CD4-positive, alpha-beta T cell treated with Interleukin-17A for 1 hour (primary cell): ENCODE results near the gene PRPSAP2.
A peak's percentile ranks its signal among the peaks of the same experiment; 100 is the strongest.
"Not testable (repeated sequence)": the region's sequence is repeated elsewhere in the genome, so short reads cannot be mapped to it uniquely, and the experiment has no call there.

Experiments used
- DNase-seq: peaks from one replicate; pipeline ENCODE4 v3.0.0-alpha.2; 2020

The PRPSAP2 gene

DNA sequence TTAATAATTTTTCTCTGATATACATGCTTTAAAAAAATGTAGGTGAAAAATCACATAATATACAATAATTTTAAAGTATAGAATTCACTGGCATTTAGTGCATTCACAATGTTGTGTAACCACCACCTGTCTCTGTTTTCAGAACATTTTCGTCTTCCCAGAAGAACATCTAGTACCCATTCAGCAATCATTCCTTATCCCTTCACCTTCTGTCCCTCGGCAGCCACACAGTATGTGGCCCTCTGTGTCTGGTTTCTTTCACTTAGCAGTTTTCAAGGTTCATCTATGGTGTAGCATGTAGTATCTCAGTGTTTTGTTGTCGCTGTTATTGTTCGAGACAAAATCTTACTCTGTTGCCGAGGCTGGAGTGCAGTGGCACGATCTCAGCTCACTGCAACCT lies 33.6 kb downstream of the PRPSAP2 start:
- no peak for DNase-seq

DNA sequence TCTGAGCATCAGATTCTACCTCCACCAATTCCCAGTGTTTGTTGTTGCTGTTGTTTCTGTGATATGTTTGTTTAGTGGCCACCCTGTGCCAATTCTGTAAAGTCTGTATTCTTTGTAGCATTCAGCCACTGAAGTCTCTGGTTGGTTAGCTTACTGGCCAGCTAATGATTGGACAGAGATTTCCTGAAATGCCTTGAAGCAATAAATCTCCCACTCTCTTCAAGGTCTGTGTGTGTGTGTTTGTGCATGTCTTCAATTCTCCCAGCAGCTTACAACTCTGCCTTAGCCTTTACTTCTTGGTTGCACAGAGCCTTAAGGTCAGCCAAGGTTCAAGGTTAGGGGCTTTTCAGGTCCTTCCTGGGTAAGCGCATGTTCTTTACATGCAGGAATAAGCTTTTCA lies 38.2 kb downstream of the PRPSAP2 start:
- no peak for DNase-seq

DNA sequence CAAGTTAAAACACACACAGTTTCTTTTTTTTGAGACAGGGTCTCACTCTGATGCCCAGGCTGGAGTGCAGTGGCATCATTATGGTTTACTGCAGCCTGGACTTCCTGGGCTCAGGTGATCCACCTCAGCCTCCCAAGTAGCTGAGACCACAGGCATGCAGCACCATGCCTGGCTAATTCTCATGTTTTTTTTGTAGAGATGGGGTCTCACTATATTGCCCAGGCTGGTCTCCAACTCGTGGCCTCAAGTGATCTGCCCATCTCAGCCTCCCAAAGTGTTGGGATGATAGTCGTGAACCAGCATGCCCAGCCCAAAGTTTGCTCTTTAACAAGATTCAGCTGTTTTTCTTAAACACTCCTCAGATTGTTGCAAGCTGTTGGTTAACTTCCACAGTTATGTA lies 39.0 kb downstream of the PRPSAP2 start:
- DNase-seq = no peak

DNA sequence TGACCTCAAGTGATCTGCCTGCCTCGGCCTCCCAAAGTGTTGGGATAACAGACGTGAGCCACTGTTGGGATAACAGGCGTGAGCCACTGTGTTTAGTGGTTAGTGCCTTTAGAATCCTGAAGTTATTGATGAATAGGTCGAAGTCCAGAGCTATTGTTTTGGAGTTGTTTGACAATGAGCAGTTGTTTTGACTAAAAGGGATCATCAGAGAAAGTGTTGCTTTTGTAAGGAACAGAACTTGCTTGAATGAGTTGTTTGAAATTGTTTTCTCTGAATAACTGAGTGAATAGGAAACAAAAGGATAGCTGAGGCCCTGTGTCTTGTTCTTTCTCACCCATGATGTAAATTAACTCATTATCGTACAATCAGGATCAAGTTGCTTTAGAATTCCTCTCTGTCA lies 46.6 kb downstream of the PRPSAP2 start:
- no peak for DNase-seq

DNA sequence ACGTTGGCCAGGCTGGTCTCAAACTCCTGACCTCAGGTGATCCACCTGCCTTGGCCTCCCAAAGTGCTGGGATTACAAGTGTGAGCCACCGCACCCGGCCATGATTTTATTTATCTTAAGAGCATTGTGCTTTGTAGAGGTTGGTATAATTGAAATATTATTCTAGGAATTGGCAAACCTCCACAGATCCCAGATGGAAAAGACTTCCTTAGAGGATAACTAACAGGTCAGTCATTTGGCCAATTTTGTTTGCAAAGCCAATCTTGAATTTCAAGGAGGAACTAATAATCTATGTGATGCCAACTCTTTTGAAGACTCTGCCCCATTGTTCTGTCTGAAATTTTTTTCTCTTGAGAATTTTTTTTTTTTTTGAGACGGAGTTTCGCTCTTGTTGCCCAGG lies 47.3 kb downstream of the PRPSAP2 start:
- no peak for DNase-seq

DNA sequence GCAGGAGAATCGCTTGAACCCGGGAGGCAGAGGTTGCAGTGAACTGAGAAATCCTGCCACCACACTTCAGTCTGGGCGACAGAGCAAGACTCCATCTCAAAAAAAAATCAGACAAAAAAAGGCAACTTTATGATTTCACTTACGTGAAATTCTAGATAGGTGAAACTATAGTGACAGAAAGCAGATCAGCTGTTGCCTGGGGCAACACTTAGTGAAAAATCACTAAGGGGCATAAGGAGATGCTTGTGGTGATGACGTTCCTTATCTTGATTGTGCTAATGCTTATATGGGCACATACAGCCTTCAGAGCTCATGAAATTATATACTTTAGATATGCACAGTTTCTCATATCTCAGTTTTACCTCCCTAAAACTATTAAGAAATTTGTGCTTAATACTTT lies 52.4 kb downstream of the PRPSAP2 start:
- no peak for DNase-seq

DNA sequence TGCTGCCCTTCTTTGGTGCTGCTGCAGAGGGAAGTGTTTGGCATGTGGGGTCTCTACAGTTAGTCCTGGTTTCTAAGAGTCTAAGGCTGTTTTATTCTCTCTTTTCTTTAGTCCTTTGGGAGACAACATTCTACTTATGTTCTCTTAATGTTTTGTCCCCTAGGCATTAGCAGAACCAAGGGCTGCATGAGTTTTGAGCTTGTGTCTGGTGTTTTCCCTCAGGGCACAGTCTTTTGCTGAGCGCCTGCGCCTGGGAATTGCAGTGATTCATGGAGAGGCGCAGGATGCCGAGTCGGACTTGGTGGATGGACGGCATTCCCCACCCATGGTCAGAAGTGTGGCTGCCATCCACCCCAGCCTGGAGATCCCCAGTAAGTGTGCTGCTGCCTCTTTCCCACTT lies 53.0 kb downstream of the PRPSAP2 start:
- DNase-seq = no peak

DNA sequence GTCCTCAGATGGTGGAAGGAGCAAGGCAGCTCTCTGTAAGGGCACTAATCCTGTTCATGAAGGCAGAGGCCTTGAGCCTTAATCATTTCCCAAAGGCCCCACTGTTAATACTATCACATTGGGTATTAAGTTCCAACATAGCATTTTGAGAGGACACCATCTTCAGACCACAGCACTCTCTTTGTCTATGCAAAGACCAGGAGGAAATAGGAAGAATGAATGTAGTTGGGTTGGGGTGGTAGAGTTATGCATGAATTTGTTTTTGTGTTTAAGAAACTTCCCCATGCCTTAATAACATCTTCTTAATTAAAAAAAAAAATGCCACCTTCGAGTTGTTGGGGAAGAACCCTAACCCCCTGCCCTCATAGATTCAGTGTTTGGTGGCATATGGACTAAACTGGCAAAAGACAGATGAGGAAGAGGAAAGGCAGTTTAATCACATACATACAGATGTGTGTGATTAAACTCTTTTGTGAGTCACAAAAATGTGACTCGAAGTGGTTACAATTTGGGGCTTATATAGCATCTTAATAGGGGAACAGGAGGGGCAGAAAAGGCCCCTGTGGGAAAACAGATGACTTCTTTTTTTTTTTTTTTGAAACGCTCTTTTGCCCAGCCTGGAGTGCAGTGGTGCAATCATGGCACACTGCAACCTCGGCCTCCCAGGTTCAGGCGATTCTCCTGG lies 59.0 kb downstream of the PRPSAP2 start:
- no peak for DNase-seq

DNA sequence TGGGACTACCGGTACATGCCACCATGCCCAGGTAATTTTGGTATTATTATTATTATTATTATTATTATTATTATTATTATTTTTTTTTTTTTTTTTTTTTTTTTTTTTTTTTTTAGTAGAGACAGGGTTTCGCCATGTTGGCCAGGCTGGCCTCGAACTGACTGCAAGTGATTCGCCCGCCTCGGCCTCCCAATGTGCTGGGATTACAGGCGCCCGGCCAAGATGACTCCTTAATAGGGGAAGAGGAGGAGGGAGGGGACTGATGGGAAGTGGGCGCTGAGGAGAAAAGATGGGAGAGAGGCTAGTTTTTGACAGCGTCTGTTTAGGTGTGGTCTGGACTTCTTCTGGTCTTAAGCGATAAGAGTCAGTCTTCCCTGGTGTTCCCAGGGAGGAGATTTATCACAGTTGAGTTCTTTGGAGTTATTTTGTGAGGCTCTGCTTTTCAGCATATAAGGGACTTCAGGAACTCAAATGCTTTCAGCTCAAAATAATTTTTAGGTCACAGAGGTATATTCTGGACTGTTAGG lies 59.6 kb downstream of the PRPSAP2 start:
- DNase-seq = no peak

DNA sequence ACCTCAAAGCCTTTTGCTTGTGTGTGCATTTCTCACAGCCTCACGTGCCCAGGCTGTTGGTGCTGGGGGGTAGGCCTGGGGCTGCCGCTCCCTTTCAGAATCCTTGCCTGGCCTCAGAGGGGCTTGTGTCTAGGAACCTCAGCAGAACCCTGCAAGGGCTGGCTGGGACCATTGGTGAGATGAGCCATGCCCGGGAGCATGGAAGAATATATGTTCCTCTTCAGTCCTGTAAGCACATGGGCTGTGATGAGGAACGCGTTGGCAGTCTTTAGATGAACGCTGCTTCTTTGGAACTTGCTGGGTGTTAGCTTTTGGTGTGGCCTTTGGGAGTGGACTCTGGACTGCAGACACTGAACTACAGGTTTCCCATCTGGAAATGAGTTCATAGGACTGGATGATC lies 62.0 kb downstream of the PRPSAP2 start:
- no peak for DNase-seq

DNA sequence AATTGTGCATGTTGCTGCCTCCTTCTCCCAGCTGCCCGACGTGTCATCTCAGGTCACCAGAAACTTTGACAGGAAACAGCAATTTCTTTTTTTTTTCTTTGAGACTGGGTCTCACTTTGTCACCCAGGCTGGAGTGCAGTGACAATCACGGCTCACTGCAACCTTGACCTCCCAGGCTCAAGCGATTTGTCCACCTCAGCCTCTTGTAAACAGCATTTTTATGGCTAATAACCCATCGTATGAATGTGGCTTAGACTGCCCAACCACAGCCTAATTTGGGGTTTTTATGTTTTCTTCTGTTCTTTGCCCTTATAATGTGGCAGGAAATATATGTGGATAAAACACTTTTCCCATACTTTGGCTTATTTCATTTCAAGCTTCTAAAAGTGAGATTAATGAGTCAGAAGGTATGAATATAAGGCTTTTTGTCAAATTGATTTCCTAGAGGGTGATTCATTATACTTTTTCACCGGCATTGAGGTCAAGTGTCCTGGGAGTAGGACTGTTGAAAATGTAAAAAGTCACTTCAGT lies 63.0 kb downstream of the PRPSAP2 start:
- DNase-seq = no peak

DNA sequence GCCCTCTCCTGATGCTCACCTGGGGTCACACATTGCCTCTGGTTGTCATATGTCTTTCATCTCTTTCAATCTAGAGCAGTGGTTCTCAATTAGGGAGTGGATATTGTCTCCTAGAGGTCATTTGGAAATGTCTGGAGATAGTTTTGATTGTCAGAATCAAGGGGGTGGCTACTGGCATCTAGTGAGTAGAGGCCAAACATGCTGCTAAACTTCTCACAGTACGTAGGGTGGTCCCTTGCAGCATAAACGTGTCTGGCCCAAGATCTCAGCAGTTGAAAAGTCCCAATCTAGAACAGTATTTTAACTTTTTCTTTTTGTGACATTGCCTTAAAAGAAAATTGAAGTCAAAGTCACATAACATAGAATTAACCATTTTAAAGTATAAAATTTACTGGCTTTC lies 63.6 kb downstream of the PRPSAP2 start:
- no peak for DNase-seq

DNA sequence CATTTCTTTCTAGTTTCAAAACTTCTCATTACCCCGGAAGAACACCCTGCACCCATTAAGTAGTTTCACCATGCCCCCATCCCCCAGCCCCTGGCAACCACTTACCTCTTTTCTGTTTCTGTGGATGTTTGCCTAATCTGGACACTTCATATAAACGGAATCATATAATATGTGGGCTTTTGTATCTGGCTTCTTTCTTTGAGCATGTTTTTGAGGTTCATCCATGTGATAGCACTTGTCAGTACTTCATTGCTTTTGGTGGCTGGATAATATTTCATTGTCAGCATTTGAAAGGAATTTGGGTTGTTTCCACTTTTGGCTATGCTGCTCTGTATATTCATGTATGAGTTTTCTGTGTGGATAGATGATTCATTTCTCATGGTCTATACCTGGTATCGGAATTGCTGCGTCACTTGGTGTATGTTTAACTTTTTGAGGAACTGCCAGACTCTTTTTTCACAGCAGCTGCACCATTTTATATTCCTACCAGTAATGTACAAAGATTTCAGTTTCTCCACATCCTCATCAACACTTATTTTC lies 64.1 kb downstream of the PRPSAP2 start:
- DNase-seq = peak; percentile 23

DNA sequence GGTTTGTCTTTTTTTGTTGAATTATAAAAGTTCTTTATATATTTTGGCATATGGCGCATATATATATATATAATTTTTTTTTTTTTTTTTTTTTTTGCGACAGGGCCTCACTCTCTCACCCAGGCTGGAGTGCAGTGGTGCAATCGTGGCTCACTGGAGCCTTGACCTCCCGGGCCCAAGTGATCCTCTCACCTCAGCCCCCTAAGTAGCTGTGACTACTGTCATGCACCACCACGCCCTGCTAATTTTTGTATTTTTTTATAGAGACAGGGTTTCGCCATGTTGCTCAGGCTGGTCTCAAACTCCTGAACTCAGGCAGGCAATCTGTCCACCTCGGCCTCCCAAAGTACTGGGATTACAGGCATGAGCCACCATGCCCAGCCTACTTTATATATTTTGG lies 64.7 kb downstream of the PRPSAP2 start:
- not testable (repeated sequence) for DNase-seq

DNA sequence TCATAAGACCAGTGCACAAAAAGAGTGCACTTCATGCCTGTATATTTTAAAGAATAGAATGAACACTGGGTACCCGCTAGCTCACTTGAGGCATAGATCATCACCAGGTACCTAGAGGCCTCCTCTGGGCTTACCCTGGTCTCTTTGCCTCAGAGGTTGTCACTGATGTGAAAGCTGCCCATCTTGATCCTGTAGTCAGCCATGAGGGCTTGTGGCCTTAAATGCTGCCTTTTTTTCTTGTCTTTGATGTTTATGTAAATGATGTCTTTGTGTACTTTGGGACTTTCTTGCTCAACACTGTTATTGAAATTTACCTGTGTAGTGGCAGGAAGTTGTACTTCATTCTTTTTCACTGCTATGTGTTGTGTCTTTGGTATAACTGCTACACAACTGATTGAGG lies 67.3 kb downstream of the PRPSAP2 start:
- peak; percentile 23 for DNase-seq

DNA sequence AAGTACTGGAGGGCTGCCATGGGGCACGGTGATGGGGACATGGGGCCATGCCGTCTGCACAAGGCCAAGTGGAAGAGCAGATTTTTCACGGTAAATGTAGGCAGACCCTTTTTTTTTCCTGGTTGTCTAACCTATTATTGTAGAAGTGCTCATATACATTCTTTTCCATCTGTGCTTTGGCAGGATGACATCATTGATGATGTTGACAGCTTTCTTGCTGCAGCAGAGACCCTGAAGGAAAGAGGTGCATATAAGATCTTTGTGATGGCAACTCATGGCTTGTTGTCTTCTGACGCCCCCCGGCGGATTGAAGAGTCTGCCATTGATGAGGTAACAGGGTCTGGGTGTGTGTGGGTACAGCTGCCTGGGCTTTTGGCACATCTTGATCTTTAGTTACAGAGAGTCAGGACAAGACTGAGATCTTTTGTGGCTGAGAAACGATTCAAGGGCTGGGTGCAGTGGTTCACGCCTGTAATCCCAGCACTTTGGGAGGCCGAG lies 70.7 kb downstream of the PRPSAP2 start:
- peak; percentile 5 for DNase-seq

DNA sequence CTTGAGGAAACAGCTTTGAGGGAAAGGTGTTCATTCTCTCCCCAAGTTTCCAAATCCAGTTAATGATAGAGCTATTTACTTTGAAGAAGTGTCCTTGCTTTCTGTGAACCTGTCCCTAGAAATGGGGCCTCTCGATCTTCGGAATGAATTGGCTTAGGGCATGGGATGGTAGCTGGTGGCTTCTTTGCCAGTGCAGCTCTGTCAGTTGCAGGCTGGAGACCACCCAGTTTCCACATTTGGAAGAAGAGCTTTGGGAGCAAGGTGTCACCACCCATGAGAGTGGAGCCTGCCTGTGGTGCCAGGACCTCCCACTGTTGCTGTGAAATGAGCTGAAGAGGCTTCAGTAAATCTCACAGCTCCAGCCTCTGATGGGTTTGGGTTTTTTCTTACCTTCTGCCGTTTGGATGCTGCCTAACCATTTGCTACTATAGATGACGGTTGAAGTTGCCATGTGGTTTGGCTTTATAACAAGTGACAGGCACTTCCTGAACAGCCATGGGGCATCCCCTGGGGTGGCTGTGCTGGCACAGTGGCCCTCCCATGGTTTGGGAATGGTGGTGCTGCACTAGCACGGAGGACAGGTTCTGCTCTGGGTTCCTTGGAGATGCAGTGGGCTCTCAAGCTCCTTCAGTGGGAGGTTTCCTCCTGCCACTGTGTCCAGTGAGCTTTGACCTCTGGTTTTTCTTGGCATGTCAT lies 74.6 kb downstream of the PRPSAP2 start:
- DNase-seq = peak; percentile 22

DNA sequence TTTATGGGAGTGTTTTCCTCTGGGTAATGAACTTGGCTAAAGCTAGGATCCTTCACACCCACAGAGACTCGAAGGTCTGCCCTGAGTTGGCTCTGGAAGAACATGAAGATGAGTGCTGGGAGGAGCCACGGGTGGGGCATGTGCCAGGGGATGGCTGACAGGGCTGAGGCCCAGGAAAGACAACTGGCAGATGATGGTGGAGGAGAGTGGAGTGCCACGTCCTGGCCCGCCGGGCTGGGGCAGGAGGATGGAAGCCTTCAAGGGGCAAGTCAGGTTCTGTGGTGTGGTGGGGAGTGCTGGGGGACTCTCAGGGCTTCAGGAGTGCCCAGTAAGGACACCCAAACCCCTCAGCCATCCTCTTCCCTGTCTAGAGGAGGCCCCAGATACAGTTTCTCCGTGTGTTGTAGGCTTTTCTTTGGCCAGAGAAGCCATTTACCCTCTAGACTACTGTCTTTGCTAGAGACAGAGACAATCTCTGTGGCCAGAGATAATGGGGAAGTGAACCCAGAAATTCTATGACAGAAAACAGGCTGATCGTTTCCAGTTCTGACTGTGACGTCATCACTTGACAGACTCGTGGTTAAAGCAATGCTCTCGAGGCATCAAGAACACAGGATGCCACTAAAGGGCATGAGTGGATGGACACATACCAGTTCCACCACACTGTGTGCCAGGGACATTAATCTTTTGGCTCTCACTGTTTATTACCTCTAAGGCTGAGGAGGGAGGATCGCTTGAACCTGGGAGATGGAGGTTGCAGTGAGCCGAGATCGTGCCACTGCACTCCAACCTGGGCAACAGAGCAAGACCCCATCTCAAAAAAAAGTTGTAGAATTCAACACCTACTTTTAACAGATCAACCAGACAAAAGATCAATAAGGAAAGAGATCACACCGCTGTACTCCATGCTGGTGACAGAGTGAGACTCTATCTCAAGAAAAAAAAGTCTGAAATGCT lies 75.4 kb downstream of the PRPSAP2 start:
- peak; percentile 13 for DNase-seq

DNA sequence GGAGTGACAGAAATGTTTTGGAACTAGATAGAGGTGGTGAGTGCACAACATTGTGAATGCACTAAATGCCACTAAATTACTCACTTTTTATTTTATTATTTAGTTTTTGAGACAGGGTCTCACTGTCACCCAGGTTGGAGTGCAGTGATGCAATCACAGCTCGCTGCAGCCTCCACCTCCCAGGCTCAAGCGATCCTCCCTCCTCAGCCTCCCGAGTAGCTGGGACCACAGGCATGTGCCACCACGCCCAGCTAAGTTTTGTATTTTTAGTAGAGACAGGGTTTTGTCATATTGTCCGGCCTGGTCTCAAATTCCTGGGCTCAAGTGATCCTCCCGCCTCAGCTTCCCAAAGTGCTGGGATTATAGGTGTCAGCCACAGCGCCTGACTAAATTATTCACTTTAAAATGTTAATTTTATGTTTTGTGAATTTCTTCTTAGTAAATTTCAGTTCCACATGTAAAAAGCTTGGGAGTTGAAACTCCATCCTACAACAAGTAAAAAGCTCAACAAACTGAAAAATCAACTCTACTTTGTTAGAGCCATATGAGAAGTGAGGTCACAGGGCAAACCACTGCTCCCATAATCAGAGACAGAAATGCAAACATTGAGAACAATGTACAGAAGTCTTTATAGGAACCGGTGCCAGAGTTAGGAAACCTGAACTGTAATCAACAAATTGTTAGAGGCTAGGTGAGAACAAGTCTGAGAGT lies 80.2 kb downstream of the PRPSAP2 start:
- no peak for DNase-seq

DNA sequence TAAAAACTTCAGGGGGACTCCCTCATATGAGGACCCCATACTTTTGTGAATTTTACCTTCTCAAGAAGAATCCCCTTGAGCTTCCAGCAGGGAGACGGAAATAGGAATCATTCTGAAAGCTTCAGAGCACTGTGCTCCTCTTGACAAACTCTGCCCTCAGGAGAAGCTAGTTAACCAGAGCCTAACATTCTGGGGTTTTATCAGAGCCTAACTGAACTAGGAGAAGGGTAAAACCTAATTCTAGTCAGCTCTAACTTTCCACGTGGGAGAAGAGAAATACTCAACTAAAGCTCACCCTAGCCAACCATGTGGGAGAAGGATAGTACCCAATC lies 80.7 kb downstream of the PRPSAP2 start:
- DNase-seq = no peak

DNA sequence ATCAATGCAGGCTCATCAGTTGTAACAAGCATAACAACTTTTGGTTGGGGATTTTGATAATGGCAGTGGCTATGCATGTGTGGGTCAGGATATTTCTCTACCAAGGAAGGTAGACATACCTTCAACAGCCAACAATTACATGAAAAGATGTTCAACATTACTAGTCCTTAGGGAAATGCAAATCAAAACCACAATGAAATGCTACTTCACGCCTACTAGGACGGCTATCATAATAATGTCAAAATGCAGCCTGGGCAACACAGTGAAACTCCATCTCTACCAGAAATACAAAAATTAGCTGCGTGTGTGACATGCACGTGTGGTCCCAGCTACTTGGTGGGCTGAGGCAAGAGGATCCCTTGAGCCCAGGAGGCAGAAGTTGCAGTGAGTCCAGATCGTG lies 86.7 kb downstream of the PRPSAP2 start:
- DNase-seq = no peak

DNA sequence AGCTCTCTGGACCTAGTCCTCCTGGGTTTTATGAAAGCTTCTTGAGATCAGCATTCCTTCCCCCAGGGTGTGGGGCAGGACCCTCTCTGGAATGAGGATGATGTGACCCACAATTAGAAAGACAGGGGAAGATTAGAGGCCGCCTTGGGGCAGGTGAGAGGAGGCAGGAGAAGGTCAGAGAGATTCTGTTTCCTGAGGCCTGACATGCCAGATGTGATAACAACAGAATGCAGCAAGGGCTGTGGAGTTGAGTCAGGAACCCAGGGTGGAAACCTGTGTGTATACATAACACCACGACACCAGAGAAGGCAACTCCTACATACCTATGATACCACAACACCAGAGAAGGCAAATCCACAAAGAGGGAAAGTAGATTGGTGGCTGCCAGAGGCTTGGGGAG lies 88.6 kb downstream of the PRPSAP2 start:
- no peak for DNase-seq
